ENCODE data around the gene SULT1A3.
"Not testable (repeated sequence)": the region's sequence is repeated elsewhere in the genome, so short reads cannot be mapped to it uniquely, and the experiment has no call there.

The SULT1A3 gene

DNA sequence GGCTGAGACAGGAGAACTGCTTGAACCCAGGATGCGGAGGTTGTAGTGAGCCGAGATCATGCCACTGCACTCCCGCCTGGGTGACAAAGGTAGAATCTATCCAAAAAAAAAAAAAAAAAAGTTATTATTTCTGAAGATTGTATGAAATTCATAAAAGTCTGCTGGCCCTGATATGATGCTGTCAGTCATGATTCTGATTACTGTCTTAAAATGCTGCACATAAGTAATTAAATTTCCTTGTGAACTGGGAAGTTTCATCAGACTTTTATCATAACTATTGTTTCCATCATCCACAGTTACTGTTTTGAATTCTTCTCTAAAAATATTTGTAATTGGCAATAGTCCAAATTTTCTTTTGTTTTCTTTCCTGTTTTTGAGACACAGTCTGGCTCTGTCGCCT, 49.3 kb downstream of the SULT1A3 start, which contains the start of gene NPIPB13:
TSS of gene NPIPB13 (minus strand) at position 101 of the 400 bp plus-strand sequence. CDS start 2,906 bp downstream, outside the sequence.
- DNase-seq (ENCODE audit: low spot score); in situ Hi-C loops (cut with MboI; ENCODE audit: low sequenced_read_pairs, unreplicated experiment): not testable (repeated sequence)
